ENCODE results near the gene SH2D6.
"Not testable (repeated sequence)": the region's sequence is repeated elsewhere in the genome, so short reads cannot be mapped to it uniquely, and the experiment has no call there.

Gene SH2D6

DNA sequence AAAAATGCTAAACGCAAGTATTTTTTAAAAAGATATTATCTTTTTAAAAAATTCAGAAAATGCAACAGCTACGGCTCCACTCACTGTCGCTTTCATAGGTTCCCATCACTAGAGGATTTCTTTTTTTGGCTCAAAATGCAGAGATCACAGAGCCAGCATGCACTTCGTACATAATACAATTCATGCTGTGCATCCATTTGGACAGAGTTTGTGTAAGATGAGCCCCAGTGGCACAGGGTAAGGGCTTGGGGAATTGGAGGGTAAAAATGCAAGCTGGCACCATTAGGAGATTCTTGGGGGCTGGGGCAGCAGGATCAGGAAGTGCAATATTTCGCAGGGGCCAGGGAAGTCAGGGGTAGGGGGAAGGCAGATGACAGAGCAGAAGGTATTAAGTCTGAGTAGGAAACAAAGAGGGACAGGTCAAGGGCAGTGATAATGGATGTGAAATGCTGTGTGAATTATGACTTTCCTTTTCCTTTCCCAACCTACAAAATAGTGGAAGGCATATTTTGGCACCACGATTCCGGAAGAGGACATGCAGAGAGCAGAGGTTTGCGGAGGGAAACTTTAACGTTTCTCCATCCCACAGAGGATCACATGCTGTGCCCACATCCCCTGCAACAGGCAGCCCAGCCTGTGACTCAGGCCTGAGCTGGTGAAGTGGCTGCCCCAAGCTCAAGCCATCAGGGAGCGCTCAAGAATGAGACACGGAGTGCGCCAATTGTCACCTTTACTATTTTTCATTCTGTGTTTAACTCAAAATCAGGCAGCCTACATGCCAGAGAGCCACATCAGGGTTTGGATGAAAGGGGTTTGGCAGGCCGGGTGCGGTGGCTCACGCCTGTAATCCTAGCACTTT lies 13.1 kb upstream of the SH2D6 start:
- FAIRE-seq (no peak), DNase-seq (ENCODE audit: insufficient read length, low spot score) (no peak)
- TF ChIP-seq, protein P1, sequence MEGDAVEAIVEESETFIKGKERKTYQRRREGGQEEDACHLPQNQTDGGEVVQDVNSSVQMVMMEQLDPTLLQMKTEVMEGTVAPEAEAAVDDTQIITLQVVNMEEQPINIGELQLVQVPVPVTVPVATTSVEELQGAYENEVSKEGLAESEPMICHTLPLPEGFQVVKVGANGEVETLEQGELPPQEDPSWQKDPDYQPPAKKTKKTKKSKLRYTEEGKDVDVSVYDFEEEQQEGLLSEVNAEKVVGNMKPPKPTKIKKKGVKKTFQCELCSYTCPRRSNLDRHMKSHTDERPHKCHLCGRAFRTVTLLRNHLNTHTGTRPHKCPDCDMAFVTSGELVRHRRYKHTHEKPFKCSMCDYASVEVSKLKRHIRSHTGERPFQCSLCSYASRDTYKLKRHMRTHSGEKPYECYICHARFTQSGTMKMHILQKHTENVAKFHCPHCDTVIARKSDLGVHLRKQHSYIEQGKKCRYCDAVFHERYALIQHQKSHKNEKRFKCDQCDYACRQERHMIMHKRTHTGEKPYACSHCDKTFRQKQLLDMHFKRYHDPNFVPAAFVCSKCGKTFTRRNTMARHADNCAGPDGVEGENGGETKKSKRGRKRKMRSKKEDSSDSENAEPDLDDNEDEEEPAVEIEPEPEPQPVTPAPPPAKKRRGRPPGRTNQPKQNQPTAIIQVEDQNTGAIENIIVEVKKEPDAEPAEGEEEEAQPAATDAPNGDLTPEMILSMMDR (IDR thresholded peaks at IDR 0.05; ENCODE audit: insufficient read depth, missing control alignments): no peak

DNA sequence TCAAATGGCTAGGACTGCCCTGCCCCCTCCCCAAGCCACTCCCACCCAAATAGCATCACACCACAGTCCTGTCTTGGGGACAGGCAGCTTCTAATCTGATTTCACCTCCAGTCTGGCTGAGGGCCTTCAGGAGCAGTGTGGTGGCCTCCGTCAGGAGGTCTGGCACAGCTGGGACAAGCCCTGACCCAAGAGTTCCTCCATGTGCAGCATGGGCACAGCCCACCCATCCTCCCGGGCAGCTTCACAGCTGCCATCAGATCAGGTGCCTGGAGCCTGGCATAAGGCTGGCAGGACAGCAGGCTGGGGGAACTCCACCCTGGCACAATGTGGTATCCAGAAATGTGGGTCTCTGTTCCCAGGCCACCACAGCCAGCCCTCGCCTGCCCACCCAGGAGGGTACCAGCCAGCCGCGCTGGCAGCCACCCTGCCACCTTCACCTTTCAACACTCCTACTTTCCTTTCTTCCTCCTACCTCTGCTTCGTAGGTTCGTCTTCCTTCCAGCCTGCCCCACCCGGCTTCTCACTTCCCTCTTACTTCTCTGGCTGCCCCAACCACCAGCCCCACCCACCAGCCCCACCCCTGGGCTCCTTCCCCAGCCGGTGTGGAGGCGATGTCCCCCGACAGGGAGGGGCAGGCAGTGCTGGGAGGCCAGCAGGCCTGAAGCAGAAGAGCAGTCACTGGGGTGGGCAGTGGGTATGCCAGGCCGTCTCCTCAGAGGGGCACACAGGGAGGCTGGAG lies 8.5 kb upstream of the SH2D6 start, which contains the start of gene CAPG:
TSS of gene CAPG (minus strand) at position 522 of the 739 bp plus-strand sequence. CDS start 8,221 bp downstream, outside the sequence.
- DNase-seq (ENCODE audit: insufficient read length, low spot score) (no peak), FAIRE-seq (no peak)
- TF ChIP-seq, protein P1 (IDR thresholded peaks at IDR 0.05; ENCODE audit: insufficient read depth, missing control alignments): no peak

DNA sequence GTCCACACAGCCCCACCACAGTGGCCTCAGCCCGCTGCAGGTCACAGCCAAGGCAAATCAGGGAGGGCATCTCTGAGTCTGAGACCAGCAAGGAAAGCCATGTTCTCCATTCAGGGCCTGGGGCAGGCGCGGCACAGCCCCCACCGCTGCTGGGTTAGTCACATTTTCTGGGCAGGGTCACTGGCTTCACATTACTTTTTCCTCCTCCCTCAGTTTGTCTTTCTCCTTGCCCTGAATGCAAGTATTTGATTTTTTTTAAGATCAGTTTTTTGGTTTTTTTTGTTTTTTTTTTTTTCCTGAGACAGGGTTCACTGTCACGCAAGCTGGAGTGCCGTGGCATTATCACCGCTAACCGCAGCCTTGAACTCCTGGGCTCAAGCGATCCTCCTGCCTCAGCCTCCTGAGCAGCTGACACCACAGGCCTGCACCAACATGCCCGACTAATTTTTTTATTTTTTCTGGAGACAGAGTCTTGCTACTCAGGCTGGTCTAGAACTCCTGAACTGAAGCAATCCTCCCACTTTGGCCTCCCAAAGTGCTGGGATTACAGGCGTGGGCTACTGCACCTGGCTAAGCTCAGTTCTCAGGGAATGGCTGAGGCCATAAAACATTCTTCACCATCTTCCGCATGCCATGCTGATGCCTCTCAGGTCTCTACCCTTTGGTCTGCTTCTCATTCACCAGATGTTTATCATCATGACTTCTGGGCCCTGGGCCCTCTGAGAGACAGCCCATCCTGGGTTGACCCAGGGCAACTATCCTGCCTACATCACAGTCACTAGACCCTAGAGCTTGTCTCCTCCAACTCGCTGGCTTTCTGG lies 7.7 kb upstream of the SH2D6 start:
- no peak for FAIRE-seq
- TF ChIP-seq, protein P1 (IDR thresholded peaks at IDR 0.05; ENCODE audit: insufficient read depth, missing control alignments): no peak
- DNase-seq (ENCODE audit: insufficient read length, low spot score): no peak

DNA sequence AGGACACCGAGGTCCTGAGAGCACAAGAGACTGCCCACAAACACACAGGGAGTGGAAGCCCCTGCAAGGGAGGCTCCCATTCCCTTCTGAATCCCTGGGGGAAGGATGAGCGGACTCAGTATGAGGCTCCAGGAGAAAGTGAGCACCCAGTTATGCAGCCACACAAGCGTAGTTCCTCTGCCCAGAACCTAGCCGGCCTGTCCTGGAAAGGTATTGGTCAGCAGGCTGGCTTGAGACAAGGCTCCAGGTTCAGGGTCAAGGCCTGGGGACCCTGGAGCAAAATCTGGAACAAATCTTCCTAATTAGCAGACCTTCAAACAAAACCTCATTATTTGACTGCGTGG lies 7.1 kb upstream of the SH2D6 start:
- TF ChIP-seq, protein P1 (IDR thresholded peaks at IDR 0.05; ENCODE audit: insufficient read depth, missing control alignments): no peak
- DNase-seq (ENCODE audit: insufficient read length, low spot score) (no peak), FAIRE-seq (no peak)

DNA sequence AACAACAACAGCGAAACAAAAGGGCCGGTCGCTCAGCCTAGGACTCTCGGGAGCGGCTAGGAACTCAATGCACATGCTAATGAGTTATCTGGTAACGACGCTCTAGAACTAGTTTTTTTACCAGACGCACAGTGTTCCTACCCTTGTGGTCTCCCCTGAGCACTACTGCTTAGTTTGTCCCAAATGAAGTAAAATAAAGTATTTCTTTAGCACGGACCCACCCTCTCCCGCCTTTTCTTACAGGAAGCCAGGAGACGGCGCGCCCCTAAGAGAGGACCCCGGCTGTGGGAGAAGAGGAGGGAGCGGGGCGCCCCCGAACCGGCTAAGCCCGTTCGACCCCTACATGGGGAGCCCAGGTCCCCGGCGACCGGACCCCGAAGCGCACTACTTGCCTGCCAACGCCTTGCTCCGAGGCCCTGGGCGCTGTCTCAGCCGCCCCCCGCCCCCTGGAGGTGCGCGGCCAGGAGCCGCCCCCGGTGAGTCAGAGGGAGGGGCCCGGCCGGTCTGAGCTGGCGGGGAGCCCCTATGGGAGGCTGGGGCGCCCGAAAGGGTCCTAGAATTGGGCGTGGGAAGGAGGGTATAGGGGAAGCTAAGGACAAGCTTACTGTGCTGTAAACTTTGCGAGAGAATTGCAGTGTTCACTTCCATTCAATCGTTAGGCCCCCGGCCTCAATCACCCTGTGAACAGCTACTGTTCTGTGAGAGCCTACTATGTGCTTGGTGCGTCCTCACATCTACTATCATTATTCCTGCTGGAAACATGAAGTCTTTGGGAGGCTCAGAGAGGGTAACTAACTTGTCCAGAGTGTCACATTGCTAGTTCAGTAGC lies 4.7 kb upstream of the SH2D6 start:
- TF ChIP-seq, protein P1 (IDR thresholded peaks at IDR 0.05; ENCODE audit: insufficient read depth, missing control alignments): no peak
- FAIRE-seq (no peak), DNase-seq (ENCODE audit: insufficient read length, low spot score) (no peak)

DNA sequence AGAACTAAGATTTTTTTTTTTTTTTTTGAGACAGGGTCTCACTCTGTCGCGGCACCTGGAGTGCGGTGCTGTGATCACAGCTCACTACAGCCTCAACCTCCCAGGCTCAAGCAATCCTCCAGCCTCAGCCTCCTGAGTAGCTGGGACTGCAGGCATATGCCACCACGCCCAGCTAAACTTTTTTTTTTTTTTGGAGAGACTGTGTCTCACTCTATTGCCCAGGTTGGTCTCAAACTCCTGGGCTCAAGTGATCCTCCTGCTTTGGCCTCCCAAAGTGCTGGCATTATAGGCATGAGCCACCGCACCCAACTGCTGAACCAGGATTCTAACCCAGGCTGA lies 4.1 kb upstream of the SH2D6 start:
- FAIRE-seq: not testable (repeated sequence)

More for the DNA sequence above, 4.1 kb upstream of the SH2D6 start:
- DNase-seq (ENCODE audit: insufficient read length, low spot score): not testable (repeated sequence)
